ENCODE results near the gene HOTAIR. TPM values are rescaled to one million over a fixed set of nuclear protein-coding genes. Genes with fewer than 3 reads are reported as not detected.

The HOTAIR gene
- total RNA-seq, 1 donor from 2014 or later: not detected

GRCh38 chr12:54000116-54001114, 25.7 kb upstream of the HOTAIR start, which contains the start of gene HOXC9:
TSS of gene HOXC9 (plus strand) at chr12:54000161. CDS start at chr12:54000189, 28 bp downstream.
- Histone ChIP-seq H3K27me3 (ENCODE audit: insufficient read depth, low read length) (peaks cover 95% of the 10 kb centered on the region), H3K79me2 (ENCODE audit: insufficient read depth, low read length) (no peaks in the 10 kb centered on the region), H3K4me3 (ENCODE audit: insufficient read depth, low read depth, low read length) (no peak within 1 kb of the TSS), H3K27ac (ENCODE audit: low read depth, low read length) (no peak within 1 kb of the TSS), H2AFZ (ENCODE audit: low read depth, low read length) (no peak within 1 kb of the TSS), H4K20me1 (ENCODE audit: insufficient read depth, low read length) (no peaks in the 10 kb centered on the region), H3K36me3 (ENCODE audit: insufficient read depth, low read length) (no peaks in the 10 kb centered on the region), H3K9ac (ENCODE audit: low read length) (no peak within 1 kb of the TSS), H3K4me2 (ENCODE audit: low read length) (peak within 1 kb of the TSS; percentile 60), H3K9me3 (ENCODE audit: insufficient read depth, low read depth, low read length) (no peaks in the 10 kb centered on the region), H3K4me1 (ENCODE audit: insufficient read depth, low read length) (no peaks in the 10 kb centered on the region)
- no peak for DNase-seq (ENCODE audit: low read depth)
- H3K36me3 Mint-ChIP-seq (ENCODE audit: low read depth, unreplicated experiment): peaks cover 2% of the 10 kb centered on the region
- H3K4me1 Mint-ChIP-seq (ENCODE audit: low read depth, unreplicated experiment): no peaks in the 10 kb centered on the region
- peaks cover 22% of the 10 kb centered on the region for H3K9me3 Mint-ChIP-seq (ENCODE audit: unreplicated experiment)
- FAIRE-seq: no peak
- H3K27me3 Mint-ChIP-seq (ENCODE audit: low read depth, unreplicated experiment): peaks cover 87% of the 10 kb centered on the region
- peak within 1 kb of the TSS; percentile 12 for H3K27ac Mint-ChIP-seq (ENCODE audit: unreplicated experiment)
- no peak within 1 kb of the TSS for H3K4me3 Mint-ChIP-seq (ENCODE audit: unreplicated experiment)
- TF ChIP-seq EZH2 (IDR thresholded peaks at IDR 0.05; ENCODE audit: insufficient read depth, low read length) (peak; percentile 99), CTCF (IDR thresholded peaks at IDR 0.05; ENCODE audit: insufficient read depth, low read depth, low read length) (no peak)

GRCh38 chr12:53999559-54000115, 24.9 kb upstream of the HOTAIR start:
- Histone ChIP-seq H3K4me2 (ENCODE audit: low read length) (peak overlapping the region; percentile 60), H4K20me1 (ENCODE audit: insufficient read depth, low read length) (no peaks in the 10 kb centered on the region), H3K4me1 (ENCODE audit: insufficient read depth, low read length) (peaks cover 4% of the 10 kb centered on the region), H3K9ac (ENCODE audit: low read length) (no peak overlapping the region), H3K9me3 (ENCODE audit: insufficient read depth, low read depth, low read length) (peaks cover 3% of the 10 kb centered on the region), H3K4me3 (ENCODE audit: insufficient read depth, low read depth, low read length) (no peak overlapping the region), H3K27ac (ENCODE audit: low read depth, low read length) (no peak overlapping the region), H3K36me3 (ENCODE audit: insufficient read depth, low read length) (no peaks in the 10 kb centered on the region), H2AFZ (ENCODE audit: low read depth, low read length) (no peak overlapping the region), H3K27me3 (ENCODE audit: insufficient read depth, low read length) (peaks cover 95% of the 10 kb centered on the region), H3K79me2 (ENCODE audit: insufficient read depth, low read length) (no peaks in the 10 kb centered on the region)
- Mint-ChIP-seq H3K36me3 (ENCODE audit: low read depth, unreplicated experiment) (peaks cover 2% of the 10 kb centered on the region), H3K4me3 (ENCODE audit: unreplicated experiment) (no peak overlapping the region), H3K27ac (ENCODE audit: unreplicated experiment) (no peak overlapping the region), H3K9me3 (ENCODE audit: unreplicated experiment) (peaks cover 22% of the 10 kb centered on the region), H3K4me1 (ENCODE audit: low read depth, unreplicated experiment) (no peaks in the 10 kb centered on the region), H3K27me3 (ENCODE audit: low read depth, unreplicated experiment) (peaks cover 86% of the 10 kb centered on the region)
- FAIRE-seq (no peak), DNase-seq (ENCODE audit: low read depth) (no peak)
- TF ChIP-seq CTCF (IDR thresholded peaks at IDR 0.05; ENCODE audit: insufficient read depth, low read depth, low read length) (no peak), EZH2 (IDR thresholded peaks at IDR 0.05; ENCODE audit: insufficient read depth, low read length) (no peak)

Measured in astrocyte (in vitro differentiated cells and primary cell).